Cardiac muscle cell (in vitro differentiated cells and primary cell): ENCODE measurements around the gene CEP68. TPM values are rescaled to one million over a fixed set of nuclear protein-coding genes. Genes with fewer than 3 reads are reported as not detected.

Experiments
- DNase-seq, 2 donors: peaks; one replicate each; pipeline versions ENCODE4 v3.0.0 to v3.0.0-alpha.2; 2010 to 2017; ENCODE audit warnings: low read depth in 1 of 2, low spot score in 1 of 2
- H3K27ac ChIP-seq: fragments of 200-600 bp; sonication (generic); 2 replicates; pipeline ENCODE4 v1.5.1; 2016
- H3K27me3 ChIP-seq: fragments of 200-600 bp; sonication (generic); 2 replicates; pipeline ENCODE4 v1.6.0; 2016; ENCODE audit warnings: control low read depth
- H3K36me3 ChIP-seq: fragments of 200-600 bp; sonication (generic); 2 replicates; pipeline ENCODE4 v1.5.1; 2016; ENCODE audit warnings: control low read depth
- H3K4me1 ChIP-seq: fragments of 200-600 bp; sonication (generic); 2 replicates; pipeline ENCODE4 v1.8.1; 2017; ENCODE audit warnings: low read depth, mild to moderate bottlenecking, mixed run types
- H3K4me3 ChIP-seq: fragments of 200-600 bp; sonication (generic); 2 replicates; pipeline ENCODE4 v1.5.1; 2016; ENCODE audit warnings: mild to moderate bottlenecking
- H3K9me3 ChIP-seq: fragments of 200-600 bp; sonication (generic); 2 replicates; pipeline ENCODE4 v1.5.1; 2017; ENCODE audit warnings: low read depth, mild to moderate bottlenecking, control low read depth
- polyA plus RNA-seq: library from polyadenylated mRNA; unstranded; fragments of >200 nt; fragmentation: Nextera tagmentation; extraction: Ambion mirVana; gene quantifications from 2 replicates; pipeline ENCODE4 v1.2.1, GENCODE V29; 2016
- total RNA-seq: library from RNA; depleted of rRNA; stranded (reverse); fragments of >200 nt; gene quantifications from 2 replicates; pipeline ENCODE4 v1.2.3, GENCODE V29; 2016
- TF ChIP-seq, protein P1 (sequence below): IDR thresholded peaks from 2 replicates; pipeline ENCODE4 v1.5.1; 2012; ENCODE audit warnings: low read depth, mild to moderate bottlenecking, low read length

Gene CEP68
- total and polyA plus RNA-seq, 2 experiments from 2014 or later: 17.6 to 28.3 TPM

- Histone ChIP-seq H3K27me3 (no peaks in the 10 kb centered on the region), H3K9me3 (no peaks in the 10 kb centered on the region), H3K27ac (no peak overlapping the region), H3K4me3 (no peak overlapping the region), H3K4me1 (no peaks in the 10 kb centered on the region), H3K36me3 (peaks cover 39% of the 10 kb centered on the region)
- TF ChIP-seq, protein P1, sequence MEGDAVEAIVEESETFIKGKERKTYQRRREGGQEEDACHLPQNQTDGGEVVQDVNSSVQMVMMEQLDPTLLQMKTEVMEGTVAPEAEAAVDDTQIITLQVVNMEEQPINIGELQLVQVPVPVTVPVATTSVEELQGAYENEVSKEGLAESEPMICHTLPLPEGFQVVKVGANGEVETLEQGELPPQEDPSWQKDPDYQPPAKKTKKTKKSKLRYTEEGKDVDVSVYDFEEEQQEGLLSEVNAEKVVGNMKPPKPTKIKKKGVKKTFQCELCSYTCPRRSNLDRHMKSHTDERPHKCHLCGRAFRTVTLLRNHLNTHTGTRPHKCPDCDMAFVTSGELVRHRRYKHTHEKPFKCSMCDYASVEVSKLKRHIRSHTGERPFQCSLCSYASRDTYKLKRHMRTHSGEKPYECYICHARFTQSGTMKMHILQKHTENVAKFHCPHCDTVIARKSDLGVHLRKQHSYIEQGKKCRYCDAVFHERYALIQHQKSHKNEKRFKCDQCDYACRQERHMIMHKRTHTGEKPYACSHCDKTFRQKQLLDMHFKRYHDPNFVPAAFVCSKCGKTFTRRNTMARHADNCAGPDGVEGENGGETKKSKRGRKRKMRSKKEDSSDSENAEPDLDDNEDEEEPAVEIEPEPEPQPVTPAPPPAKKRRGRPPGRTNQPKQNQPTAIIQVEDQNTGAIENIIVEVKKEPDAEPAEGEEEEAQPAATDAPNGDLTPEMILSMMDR: no peak
- peak in 1 of 2 donors; percentile 48 for DNase-seq
These were observed 25.0 kb downstream of the CEP68 start for GRCh38 chr2:65081232-65081685.

DNA sequence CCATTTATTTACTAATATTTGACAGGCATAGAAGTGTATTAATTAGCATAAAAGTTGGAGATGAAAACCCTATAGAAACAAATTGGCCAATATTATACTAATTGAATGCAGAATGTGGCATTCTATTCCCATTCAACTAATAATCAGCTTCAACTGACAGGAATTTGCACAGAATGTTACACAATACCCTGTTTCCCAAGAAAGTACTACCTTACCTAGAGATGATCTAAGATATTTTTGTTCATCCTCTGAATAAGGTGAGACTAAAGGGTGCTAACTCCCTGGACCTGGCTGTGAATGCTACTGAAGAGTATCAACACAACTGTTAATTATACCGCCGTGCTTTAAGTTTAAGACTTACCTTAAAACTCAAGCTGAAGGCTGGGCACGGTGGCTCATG lies 28.9 kb downstream of the CEP68 start:
- Histone ChIP-seq H3K27ac (no peak overlapping the region), H3K9me3 (no peaks in the 10 kb centered on the region), H3K4me3 (no peak overlapping the region), H3K27me3 (no peaks in the 10 kb centered on the region), H3K4me1 (no peaks in the 10 kb centered on the region), H3K36me3 (peaks cover 57% of the 10 kb centered on the region)
- DNase-seq: no peak
- TF ChIP-seq, protein P1: no peak

- no peak overlapping the region for H3K27ac ChIP-seq
- H3K27me3 ChIP-seq: no peaks in the 10 kb centered on the region
- no peaks in the 10 kb centered on the region for H3K4me1 ChIP-seq
- peaks cover 48% of the 10 kb centered on the region for H3K36me3 ChIP-seq
- TF ChIP-seq, protein P1: no peak
- no peak overlapping the region for H3K4me3 ChIP-seq
- no peak for DNase-seq
- no peaks in the 10 kb centered on the region for H3K9me3 ChIP-seq
These were observed 36.6 kb downstream of the CEP68 start for GRCh38 chr2:65092791-65093190.

GRCh38 chr2:65093211-65093610 lies 37.0 kb downstream of the CEP68 start:
- H3K4me3 ChIP-seq: no peak overlapping the region
- H3K36me3 ChIP-seq: peaks cover 47% of the 10 kb centered on the region
- H3K27ac ChIP-seq: no peak overlapping the region
- DNase-seq: no peak
- TF ChIP-seq, protein P1: no peak
- no peaks in the 10 kb centered on the region for H3K9me3 ChIP-seq
- no peaks in the 10 kb centered on the region for H3K27me3 ChIP-seq
- no peaks in the 10 kb centered on the region for H3K4me1 ChIP-seq

- TF ChIP-seq, protein P1: no peak
- Histone ChIP-seq H3K27ac (no peak overlapping the region), H3K27me3 (no peaks in the 10 kb centered on the region), H3K4me1 (no peaks in the 10 kb centered on the region), H3K36me3 (peaks cover 42% of the 10 kb centered on the region), H3K9me3 (no peaks in the 10 kb centered on the region), H3K4me3 (no peak overlapping the region)
- no peak for DNase-seq
These were observed 40.7 kb downstream of the CEP68 start for GRCh38 chr2:65096948-65097347.

DNA sequence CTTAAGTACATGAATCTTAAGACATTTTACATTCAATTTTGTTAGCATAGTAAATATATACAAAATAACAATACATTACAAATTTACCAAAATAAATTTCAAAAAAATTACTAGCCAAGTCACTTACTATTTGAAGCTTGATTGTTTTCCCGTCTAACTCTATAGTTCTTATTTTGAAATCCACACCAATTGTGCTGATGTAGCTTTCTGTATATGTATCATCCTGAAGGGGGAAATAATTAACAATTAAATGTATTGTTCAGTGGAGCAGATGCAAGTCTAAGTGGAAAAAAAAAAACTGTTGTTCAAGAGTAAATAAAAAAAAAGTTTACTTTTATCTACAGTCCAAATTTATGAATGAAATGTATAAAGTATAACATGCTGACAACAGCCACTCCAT lies 41.6 kb downstream of the CEP68 start:
- Histone ChIP-seq H3K27ac (no peak overlapping the region), H3K9me3 (no peaks in the 10 kb centered on the region), H3K27me3 (no peaks in the 10 kb centered on the region), H3K4me3 (no peak overlapping the region), H3K36me3 (peaks cover 42% of the 10 kb centered on the region), H3K4me1 (no peaks in the 10 kb centered on the region)
- no peak for DNase-seq
- TF ChIP-seq, protein P1: no peak
